H54 (cell line): ENCODE data around the gene OBSL1.

Experiments used
- DNase-seq: peaks from one replicate; pipeline ENCODE4 v3.0.0; 2011; ENCODE audit warnings: low spot score, mixed read lengths; ENCODE audit not compliant: insufficient read length
- FAIRE-seq: peaks from 3 replicates; lab custom pipeline; 2011; peaks lifted over from hg19 to GRCh38; lab: Jason Lieb, UNC
- POLR2A ChIP-seq: IDR thresholded peaks from 2 replicates; pipeline ENCODE4 v1.6.1; 2011; ENCODE audit warnings: low read depth, mild to moderate bottlenecking, low read length

OBSL1 gene

DNA sequence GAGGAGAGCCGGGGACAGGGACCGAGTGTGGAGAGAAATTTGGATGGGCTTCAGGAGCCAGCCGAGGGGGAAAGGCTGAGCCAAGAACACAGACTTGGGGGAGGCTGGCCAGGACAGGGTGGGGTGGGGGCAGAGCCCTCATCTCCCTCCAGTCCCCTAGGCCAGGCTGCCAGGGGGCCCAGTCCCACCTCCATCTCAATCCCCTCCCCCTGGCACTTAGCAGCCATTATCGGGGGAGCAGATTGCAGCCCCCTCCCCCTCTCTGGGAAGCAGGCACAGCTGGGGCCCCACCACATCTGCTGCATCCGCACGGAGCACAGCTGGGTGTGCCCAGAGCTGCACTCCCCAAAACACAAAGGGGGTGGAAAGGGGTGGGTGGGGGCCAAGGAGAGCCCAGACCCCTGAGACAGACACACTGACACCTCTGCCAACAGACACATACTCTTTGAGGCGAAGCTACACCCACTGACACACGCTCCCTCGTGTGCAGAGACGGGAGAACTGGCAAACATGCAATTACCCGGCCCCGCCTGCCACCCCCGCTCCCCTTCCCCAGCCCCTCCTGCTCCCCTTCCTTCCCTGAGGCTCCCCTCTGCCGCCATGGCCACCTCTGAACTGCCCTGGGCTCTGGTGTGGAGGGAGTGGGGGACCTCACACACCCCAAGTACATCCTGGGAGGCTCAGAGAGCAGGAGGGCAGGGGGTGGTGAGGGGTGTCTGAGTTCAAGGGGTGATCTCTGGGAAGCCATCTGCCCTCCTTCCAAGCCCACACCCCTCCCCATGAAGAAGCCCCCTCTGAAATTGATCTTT is 62.2 kb downstream of the OBSL1 start:
- FAIRE-seq: no peak
- no peak for TF ChIP-seq POLR2A
- DNase-seq: no peak

GRCh38 chr2:219508444-219508734 is 63.0 kb downstream of the OBSL1 start:
- FAIRE-seq (no peak), DNase-seq (no peak)
- TF ChIP-seq POLR2A: no peak

GRCh38 chr2:219507581-219508443 is 63.5 kb downstream of the OBSL1 start:
- DNase-seq (no peak), FAIRE-seq (no peak)
- no peak for TF ChIP-seq POLR2A

DNA sequence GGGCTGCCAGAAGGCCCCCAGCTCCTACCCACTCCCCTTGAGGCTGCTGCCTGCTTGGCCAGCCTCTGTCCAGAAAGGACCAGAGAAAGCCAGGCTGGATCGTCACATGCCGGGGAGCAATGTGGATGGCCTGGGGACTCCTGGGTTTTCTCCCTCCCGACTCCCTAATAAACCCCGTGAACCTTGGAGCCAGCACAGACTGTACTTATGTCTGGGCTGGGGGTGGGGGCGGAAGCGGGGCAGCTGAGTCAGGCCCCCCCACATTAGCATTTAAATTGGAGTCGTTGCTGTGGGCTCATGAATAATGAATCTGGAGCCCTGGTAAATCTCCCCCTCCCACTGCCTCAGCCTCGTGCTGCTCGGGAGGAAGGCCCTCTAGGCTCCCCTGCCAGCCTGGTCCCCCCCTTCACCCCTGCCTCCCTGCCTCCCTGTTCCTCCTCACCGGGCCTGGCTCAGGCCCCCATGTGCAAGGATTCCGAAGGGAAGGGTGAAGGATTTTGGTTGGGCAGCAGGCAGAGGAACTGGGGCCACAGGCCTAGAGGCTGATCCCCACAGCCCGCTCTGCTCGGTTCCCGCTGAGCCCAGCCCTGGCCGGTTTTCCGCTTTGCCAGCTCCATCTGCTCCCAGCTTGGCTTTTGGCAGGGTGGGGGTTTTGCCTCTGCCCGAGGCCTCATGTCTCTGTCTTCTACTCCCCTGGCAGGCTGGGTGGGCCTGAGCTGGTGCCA is 64.4 kb downstream of the OBSL1 start:
- no peak for DNase-seq
- FAIRE-seq: no peak
- TF ChIP-seq POLR2A: no peak

DNA sequence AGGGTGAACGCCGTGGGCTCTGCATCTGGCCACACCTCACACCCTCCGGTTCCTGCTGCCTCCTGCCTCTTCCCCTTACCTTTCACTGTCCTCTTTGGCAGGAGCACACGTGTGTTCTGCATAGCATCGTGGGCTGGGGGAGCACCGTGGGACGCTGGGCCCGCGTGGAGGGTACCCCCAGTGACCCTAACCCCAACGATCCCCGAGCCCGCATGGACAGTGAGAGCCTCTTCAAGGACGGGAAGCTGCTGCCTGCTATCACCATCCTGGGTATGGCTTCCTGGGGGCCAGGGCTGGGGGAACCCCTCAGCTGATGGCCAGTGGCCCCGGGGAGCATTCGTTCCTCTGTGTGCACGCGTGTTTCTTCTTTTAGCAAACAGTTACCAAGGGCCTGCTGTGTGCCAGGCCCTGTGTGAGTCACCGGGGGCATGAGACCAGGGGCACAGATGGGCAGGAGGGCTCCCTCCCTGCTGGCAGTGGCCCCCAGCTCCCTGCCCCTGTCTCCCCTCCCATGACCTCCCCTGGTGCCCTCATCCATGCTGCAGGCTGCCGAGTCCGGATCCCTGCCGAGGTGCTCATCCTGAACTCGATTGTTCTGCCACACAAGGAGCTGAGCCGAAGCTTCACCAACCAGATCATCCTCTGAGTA is 65.1 kb downstream of the OBSL1 start:
- FAIRE-seq: no peak
- TF ChIP-seq POLR2A: no peak
- no peak for DNase-seq

- DNase-seq (no peak), FAIRE-seq (no peak)
- TF ChIP-seq POLR2A: no peak
These were observed 65.8 kb downstream of the OBSL1 start for GRCh38 chr2:219505585-219505984.

- FAIRE-seq (no peak), DNase-seq (no peak)
- no peak for TF ChIP-seq POLR2A
These were observed 68.7 kb downstream of the OBSL1 start for GRCh38 chr2:219502618-219503017.

- no peak for TF ChIP-seq POLR2A
- no peak for DNase-seq
- no peak for FAIRE-seq
These were observed 69.5 kb downstream of the OBSL1 start for GRCh38 chr2:219501849-219502248.
